CD8-positive, alpha-beta memory T cell (primary cell): ENCODE results near the gene FIGN. TPM values are rescaled to one million over a fixed set of nuclear protein-coding genes. Genes with fewer than 3 reads are reported as not detected.

ENCODE experiments used
- CTCF ChIA-PET: fragments of 350-600 bp; sonication (Branson Sonifier 250); formaldehyde crosslinking; loops from one replicate; lab custom pipeline; 2021; ENCODE audit warnings: antibody characterized with exemption; lab: Charles Lee
- POLR2A ChIA-PET: fragments of 350-600 bp; sonication (Branson Sonifier 250); formaldehyde crosslinking; loops from one replicate; lab custom pipeline; 2021; ENCODE audit warnings: antibody characterized with exemption; lab: Charles Lee
- DNase-seq, 5 donors: peaks; one replicate each; pipeline versions ENCODE4 v3.0.0 to v3.0.0-alpha.2; 2020 to 2022; ENCODE audit warnings: mixed read lengths in 1 of 5
- H3K27ac ChIP-seq: one replicate; pipeline ENCODE4 v1.7.0; 2013; ENCODE audit warnings: low read depth, mild to moderate bottlenecking, low read length, moderate library complexity
- H3K27me3 ChIP-seq: 2 replicates; pipeline ENCODE4 v1.7.0; 2013; ENCODE audit warnings: low read length, mild to moderate bottlenecking; ENCODE audit not compliant: insufficient read depth, poor library complexity, severe bottlenecking
- H3K36me3 ChIP-seq: 2 replicates; pipeline ENCODE4 v1.7.0; 2013; ENCODE audit warnings: mild to moderate bottlenecking, low read length, moderate library complexity; ENCODE audit not compliant: insufficient read depth
- H3K4me1 ChIP-seq: 2 replicates; pipeline ENCODE4 v1.7.0; 2013; ENCODE audit warnings: mild to moderate bottlenecking, low read length, moderate library complexity; ENCODE audit not compliant: insufficient read depth
- H3K4me3 ChIP-seq: 2 replicates; pipeline ENCODE4 v1.7.0; 2013; ENCODE audit warnings: mild to moderate bottlenecking, low read length
- H3K9me3 ChIP-seq: 2 replicates; pipeline ENCODE4 v1.7.0; 2013; ENCODE audit warnings: mild to moderate bottlenecking, low read length
- H3K27ac Mint-ChIP-seq, 8 donors: one replicate each; pipeline ENCODE4 v1.8.0; 2020 to 2021; ENCODE audit warnings: mixed read lengths in 8 of 8, mild to moderate bottlenecking in 6 of 8, inconsistent platforms in 3 of 8, moderate library complexity in 3 of 8
- H3K27me3 Mint-ChIP-seq, 2 donors: one replicate each; pipeline ENCODE4 v1.8.0; 2020 to 2021; ENCODE audit warnings: mixed read lengths in 2 of 2, mild to moderate bottlenecking in 1 of 2, moderate library complexity in 1 of 2
- H3K36me3 Mint-ChIP-seq, 3 donors: one replicate each; pipeline ENCODE4 v1.8.0; 2020 to 2021; ENCODE audit warnings: mixed read lengths in 3 of 3, inconsistent platforms in 1 of 3, mild to moderate bottlenecking in 1 of 3
- H3K4me1 Mint-ChIP-seq, 3 donors: one replicate each; pipeline ENCODE4 v1.8.0; 2020 to 2021; ENCODE audit warnings: mixed read lengths in 3 of 3, inconsistent platforms in 1 of 3, mild to moderate bottlenecking in 1 of 3
- H3K4me3 Mint-ChIP-seq, 7 donors: one replicate each; pipeline ENCODE4 v1.8.0; 2020 to 2021; ENCODE audit warnings: mixed read lengths in 7 of 7, mild to moderate bottlenecking in 6 of 7, moderate library complexity in 4 of 7, inconsistent platforms in 2 of 7
- H3K9me3 Mint-ChIP-seq, 5 donors: one replicate each; pipeline ENCODE4 v1.8.0; 2020 to 2022; ENCODE audit warnings: mixed read lengths in 5 of 5, mild to moderate bottlenecking in 3 of 5, moderate library complexity in 2 of 5, inconsistent platforms in 1 of 5
- polyA plus RNA-seq: library from polyadenylated mRNA; unstranded; fragments of 300-500 nt; fragmentation: Illumina TruSeq; gene quantifications from one replicate; pipeline ENCODE4 v1.2.3, GENCODE V29; 2021
- total RNA-seq, 2 experiments: library from RNA; stranded (reverse); gene quantifications; one replicate each; pipeline ENCODE4 v1.2.3, GENCODE V29; 2021

Gene FIGN
- total and polyA plus RNA-seq, 3 experiments from 2014 or later = not detected

GRCh38 chr2:163600801-163601200 lies 135.0 kb downstream of the FIGN start:
- Mint-ChIP-seq H3K36me3 (no peaks in the 10 kb centered on the region), H3K4me1 (no peaks in the 10 kb centered on the region), H3K27me3 (peaks cover 0 to 2% of the 10 kb centered on the region in 2 donors), H3K27ac (no peak overlapping the region), H3K9me3 (peaks cover 0 to 15% (median 7%) of the 10 kb centered on the region in 5 donors), H3K4me3 (no peak overlapping the region)
- Histone ChIP-seq H3K4me3 (no peak overlapping the region), H3K27ac (no peak overlapping the region), H3K27me3 (no peaks in the 10 kb centered on the region), H3K36me3 (no peaks in the 10 kb centered on the region), H3K4me1 (no peaks in the 10 kb centered on the region), H3K9me3 (no peaks in the 10 kb centered on the region)
- CTCF ChIA-PET = no interaction called here
- DNase-seq = no peak
- POLR2A ChIA-PET = no interaction called here

- no peak overlapping the region for H3K27ac Mint-ChIP-seq
- CTCF ChIA-PET = no interaction called here
Measured at GRCh38 chr2:163595028-163595427, 140.8 kb downstream of the FIGN start.

GRCh38 chr2:163594497-163594896 lies 141.3 kb downstream of the FIGN start:
- Histone ChIP-seq H3K27me3 (no peaks in the 10 kb centered on the region), H3K9me3 (no peaks in the 10 kb centered on the region), H3K36me3 (no peaks in the 10 kb centered on the region), H3K4me3 (no peak overlapping the region), H3K4me1 (no peaks in the 10 kb centered on the region), H3K27ac (no peak overlapping the region)
- POLR2A ChIA-PET = no interaction called here
- H3K27ac Mint-ChIP-seq = no peak overlapping the region
- H3K27me3 Mint-ChIP-seq = no peaks in the 10 kb centered on the region
- no peak for DNase-seq
- CTCF ChIA-PET = no interaction called here
- H3K36me3 Mint-ChIP-seq = no peaks in the 10 kb centered on the region
- H3K4me1 Mint-ChIP-seq = no peaks in the 10 kb centered on the region
- no peak overlapping the region for H3K4me3 Mint-ChIP-seq
- H3K9me3 Mint-ChIP-seq = peaks cover 0 to 24% (median 6%) of the 10 kb centered on the region in 5 donors

More at GRCh38 chr2:163595028-163595427, 140.8 kb downstream of the FIGN start:
- H3K4me3 ChIP-seq = no peak overlapping the region
- no peaks in the 10 kb centered on the region for H3K4me1 ChIP-seq
- H3K4me1 Mint-ChIP-seq = no peaks in the 10 kb centered on the region
- POLR2A ChIA-PET = no interaction called here
- DNase-seq = no peak
- H3K27me3 Mint-ChIP-seq = no peaks in the 10 kb centered on the region
- H3K9me3 Mint-ChIP-seq = peaks cover 0 to 26% (median 6%) of the 10 kb centered on the region in 5 donors
- no peak overlapping the region for H3K4me3 Mint-ChIP-seq
- no peak overlapping the region for H3K27ac ChIP-seq
- no peaks in the 10 kb centered on the region for H3K36me3 ChIP-seq
- no peaks in the 10 kb centered on the region for H3K9me3 ChIP-seq
- no peaks in the 10 kb centered on the region for H3K36me3 Mint-ChIP-seq
- H3K27me3 ChIP-seq = no peaks in the 10 kb centered on the region

- Mint-ChIP-seq H3K27ac (no peak overlapping the region), H3K9me3 (peaks cover 0 to 22% (median 6%) of the 10 kb centered on the region in 5 donors), H3K27me3 (no peaks in the 10 kb centered on the region), H3K4me3 (no peak overlapping the region), H3K4me1 (no peaks in the 10 kb centered on the region), H3K36me3 (no peaks in the 10 kb centered on the region)
- no peaks in the 10 kb centered on the region for H3K4me1 ChIP-seq
- ChIA-PET CTCF (no interaction called here), POLR2A (no interaction called here)
- H3K4me3 ChIP-seq = no peak overlapping the region
- no peak overlapping the region for H3K27ac ChIP-seq
- no peaks in the 10 kb centered on the region for H3K27me3 ChIP-seq
- no peaks in the 10 kb centered on the region for H3K36me3 ChIP-seq
- DNase-seq = no peak
- no peaks in the 10 kb centered on the region for H3K9me3 ChIP-seq
Measured at GRCh38 chr2:163593982-163594381, 141.8 kb downstream of the FIGN start.

GRCh38 chr2:163592954-163593622 lies 142.7 kb downstream of the FIGN start:
- no peak overlapping the region for H3K27ac ChIP-seq
- Mint-ChIP-seq H3K4me1 (no peaks in the 10 kb centered on the region), H3K4me3 (no peak overlapping the region), H3K9me3 (peaks cover 0 to 22% (median 6%) of the 10 kb centered on the region in 5 donors), H3K27ac (no peak overlapping the region), H3K27me3 (no peaks in the 10 kb centered on the region), H3K36me3 (no peaks in the 10 kb centered on the region)
- no peaks in the 10 kb centered on the region for H3K9me3 ChIP-seq
- no peaks in the 10 kb centered on the region for H3K27me3 ChIP-seq
- ChIA-PET CTCF (no interaction called here), POLR2A (no interaction called here)
- H3K36me3 ChIP-seq = no peaks in the 10 kb centered on the region
- no peak for DNase-seq
- H3K4me3 ChIP-seq = no peak overlapping the region
- H3K4me1 ChIP-seq = no peaks in the 10 kb centered on the region

GRCh38 chr2:163591461-163591860 lies 144.3 kb downstream of the FIGN start:
- H3K4me3 Mint-ChIP-seq = no peak overlapping the region
- DNase-seq = no peak
- no peaks in the 10 kb centered on the region for H3K27me3 Mint-ChIP-seq
- no peaks in the 10 kb centered on the region for H3K9me3 ChIP-seq
- H3K27me3 ChIP-seq = no peaks in the 10 kb centered on the region
- H3K36me3 ChIP-seq = no peaks in the 10 kb centered on the region
- H3K27ac ChIP-seq = no peak overlapping the region
- H3K36me3 Mint-ChIP-seq = no peaks in the 10 kb centered on the region
- no peak overlapping the region for H3K4me3 ChIP-seq
- H3K4me1 ChIP-seq = no peaks in the 10 kb centered on the region
- ChIA-PET POLR2A (no interaction called here), CTCF (no interaction called here)
- no peaks in the 10 kb centered on the region for H3K4me1 Mint-ChIP-seq
- peaks cover 0 to 21% (median 6%) of the 10 kb centered on the region in 5 donors for H3K9me3 Mint-ChIP-seq
- no peak overlapping the region for H3K27ac Mint-ChIP-seq

- Mint-ChIP-seq H3K27ac (no peak overlapping the region), H3K36me3 (no peaks in the 10 kb centered on the region), H3K9me3 (peaks cover 2 to 9% (median 4%) of the 10 kb centered on the region in 5 donors), H3K4me3 (no peak overlapping the region), H3K27me3 (no peaks in the 10 kb centered on the region), H3K4me1 (no peaks in the 10 kb centered on the region)
- ChIA-PET CTCF (no interaction called here), POLR2A (no interaction called here)
- no peaks in the 10 kb centered on the region for H3K36me3 ChIP-seq
- no peak overlapping the region for H3K4me3 ChIP-seq
- no peak for DNase-seq
- H3K27me3 ChIP-seq = no peaks in the 10 kb centered on the region
- no peaks in the 10 kb centered on the region for H3K9me3 ChIP-seq
- no peak overlapping the region for H3K27ac ChIP-seq
- no peaks in the 10 kb centered on the region for H3K4me1 ChIP-seq
Measured at GRCh38 chr2:163580757-163581156, 155.1 kb downstream of the FIGN start.

GRCh38 chr2:163574309-163574708 lies 161.5 kb downstream of the FIGN start:
- no peaks in the 10 kb centered on the region for H3K4me1 ChIP-seq
- Mint-ChIP-seq H3K36me3 (no peaks in the 10 kb centered on the region), H3K4me1 (no peaks in the 10 kb centered on the region), H3K9me3 (peaks cover 0 to 29% (median 3%) of the 10 kb centered on the region in 5 donors), H3K4me3 (no peak overlapping the region), H3K27ac (no peak overlapping the region), H3K27me3 (no peaks in the 10 kb centered on the region)
- H3K4me3 ChIP-seq = no peak overlapping the region
- no peak for DNase-seq
- ChIA-PET CTCF (no interaction called here), POLR2A (no interaction called here)
- no peaks in the 10 kb centered on the region for H3K27me3 ChIP-seq
- no peak overlapping the region for H3K27ac ChIP-seq
- no peaks in the 10 kb centered on the region for H3K9me3 ChIP-seq
- no peaks in the 10 kb centered on the region for H3K36me3 ChIP-seq
